ENCODE data around the gene ATAD3A. TPM values are rescaled to one million over a fixed set of nuclear protein-coding genes. Genes with fewer than 3 reads are reported as not detected.
A peak's percentile ranks its signal among the peaks of the same experiment; 100 is the strongest.

Gene ATAD3A
- total and polyA plus RNA-seq, 9 of the 15 experiments (the other 6 are each of a cell fraction or from before 2014, with no cell fraction given) = 0.10 to 173 (median 36.7) TPM

DNA sequence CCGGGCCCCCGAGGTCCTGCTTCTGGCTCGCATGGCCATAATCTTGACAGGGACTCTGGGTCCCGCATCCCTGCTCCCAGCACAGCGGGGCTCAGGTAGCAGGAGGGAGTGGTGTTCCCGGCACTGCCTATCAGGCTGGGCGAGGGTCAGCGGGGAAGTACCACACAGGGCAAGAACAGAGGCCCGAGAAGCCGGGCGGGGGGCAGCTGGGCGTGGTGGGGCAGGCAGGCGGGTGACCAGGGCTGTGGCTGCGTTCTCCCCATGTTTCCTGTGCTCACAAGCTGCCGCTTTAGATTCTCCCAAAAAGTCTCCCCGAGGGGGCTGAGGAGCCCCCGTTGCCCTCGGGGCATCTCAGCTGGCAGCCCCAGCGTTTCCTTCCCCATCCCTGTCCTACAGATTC lies 22.1 kb upstream of the ATAD3A start:
- peak in 2 of 4 experiments; percentile 1 to 5 for DNase-seq (ENCODE audit: extremely low read depth in 1 of 4, low spot score in 3 of 4)
- H4K20me1 ChIP-seq (replicated peaks; ENCODE audit: control insufficient read depth, insufficient read depth, low read length) = no peaks in the 10 kb centered on the region
- peaks cover 0 to 4% of the 10 kb centered on the region in 2 experiments; a peak in 1 of 5 replicates for H3K4me1 ChIP-seq (replicated peaks in 1 of 2; ENCODE audit: control insufficient read depth in 2 of 2, insufficient read depth in 2 of 2, low read length in 2 of 2)
- no peak overlapping the region for H3K4me3 ChIP-seq
- H3K27ac ChIP-seq (ENCODE audit: extremely low read depth, low read depth, low read length) = no peak overlapping the region
- H3K9me1 ChIP-seq (ENCODE audit: control insufficient read depth, insufficient read depth, low read length) = no peaks in the 10 kb centered on the region
- peaks cover 16% of the 10 kb centered on the region for H3K9me3 ChIP-seq (replicated peaks; ENCODE audit: control insufficient read depth, insufficient read depth, low read depth, low read length)
- no peak overlapping the region for H2AFZ ChIP-seq (ENCODE audit: low read depth, low read length)
- ChIA-PET POLR2A (no interaction called here), CTCF (ENCODE audit: low intra/inter-chr PET ratio) (no interaction called here)
- no peak for TF ChIP-seq NEUROD1 (IDR thresholded peaks at IDR 0.05; ENCODE audit: borderline replicate concordance, low read depth, low read length, partially characterized antibody)
- no peak for TF ChIP-seq ATF2 (CRISPR knock-in tag; IDR thresholded peaks at IDR 0.05)
- TF ChIP-seq POLR2G (IDR thresholded peaks at IDR 0.05; ENCODE audit: low read depth, low read length) = no peak
- TF ChIP-seq KDM1A (IDR thresholded peaks at IDR 0.05) = no peak
- TF ChIP-seq DIDO1 (tag; IDR thresholded peaks at IDR 0.05; ENCODE audit: low read depth) = no peak
- no peak for TF ChIP-seq PTBP1 (IDR thresholded peaks at IDR 0.05; ENCODE audit: low read depth, low read length)
- TF ChIP-seq ILF3 (IDR thresholded peaks at IDR 0.05; ENCODE audit: borderline replicate concordance) = no peak
- no peak overlapping the region for H3K9ac ChIP-seq (ENCODE audit: insufficient read depth in 1 of 2, low read depth in 2 of 2, low read length in 2 of 2)
- WGBS (ENCODE audit: insufficient coverage, low coverage, missing lambda C conversion rate) = 95% methylated on average over 16 of the region's 19 CpGs
- H3K27me3 ChIP-seq (ENCODE audit: control insufficient read depth in 2 of 2, insufficient read depth in 2 of 2, low read length in 2 of 2) = no peaks in the 10 kb centered on the region
- H3K36me3 ChIP-seq (ENCODE audit: control insufficient read depth, insufficient read depth, low read length) = peaks cover 88% of the 10 kb centered on the region; the same call in 2 of the 3 replicates
- no peak for ATAC-seq
- H3K4me2 ChIP-seq (ENCODE audit: insufficient read depth, low read length) = no peak overlapping the region
- in situ Hi-C loops (cut with MboI) (no loop called here), intact Hi-C loops (cut with micrococcal nuclease) (no loop called here)
- BruUV-seq (replicated peaks) = TSS peak; percentile 23
- no peaks in the 10 kb centered on the region for H3K79me2 ChIP-seq (ENCODE audit: control insufficient read depth, insufficient read depth, low read length)
- FAIRE-seq = no peak

All from K562 (cell line).